Naive thymus-derived CD4-positive, alpha-beta T cell (primary cell): Measurements from ENCODE around the gene CTXN2. TPM values are rescaled to one million over a fixed set of nuclear protein-coding genes. Genes with fewer than 3 reads are reported as not detected.

Source experiments
- ATAC-seq: fragments of 150-1000 bp; cut with Tn5 transposase; 2 replicates; pipeline ENCODE4 v1.10.0; 2021; ENCODE audit warnings: mild to moderate bottlenecking, moderate library complexity
- CTCF ChIA-PET: fragments of 350-600 bp; sonication (Branson Sonifier 250); formaldehyde crosslinking; loops from one replicate; lab custom pipeline; 2021; ENCODE audit warnings: antibody characterized with exemption; lab: Charles Lee
- POLR2A ChIA-PET: fragments of 350-600 bp; sonication (Branson Sonifier 250); formaldehyde crosslinking; loops from one replicate; lab custom pipeline; 2021; ENCODE audit warnings: antibody characterized with exemption, inconsistent platforms; lab: Charles Lee
- DNase-seq, 9 donors: peaks; one replicate each; pipeline versions ENCODE4 v3.0.0 to v3.0.0-alpha.2; 2020 to 2022; ENCODE audit warnings: mixed read lengths in 1 of 9
- H3K27ac ChIP-seq: one replicate; pipeline ENCODE4 v1.7.0; 2013; ENCODE audit warnings: mild to moderate bottlenecking, low read depth, low read length, moderate library complexity
- H3K27me3 ChIP-seq, 2 donors: one replicate each; pipeline ENCODE4 v1.7.0; 2013; ENCODE audit warnings: low read length in 2 of 2, mild to moderate bottlenecking in 2 of 2, moderate library complexity in 2 of 2; ENCODE audit not compliant: control insufficient read depth in 2 of 2, insufficient read depth in 2 of 2
- H3K36me3 ChIP-seq, 3 experiments: 1 replicate in 2 of 3; 2 replicates in 1 of 3; pipeline ENCODE4 v1.7.0; 2013; ENCODE audit warnings: low read length in 3 of 3, mild to moderate bottlenecking in 3 of 3, moderate library complexity in 1 of 3; ENCODE audit not compliant: insufficient read depth in 3 of 3, control insufficient read depth in 2 of 3
- H3K4me1 ChIP-seq, 2 donors: one replicate each; pipeline ENCODE4 v1.7.0; 2013; ENCODE audit warnings: low read length in 2 of 2, mild to moderate bottlenecking in 2 of 2, moderate library complexity in 1 of 2; ENCODE audit not compliant: control insufficient read depth in 2 of 2, insufficient read depth in 2 of 2
- H3K4me3 ChIP-seq: 2 replicates; pipeline ENCODE4 v1.7.0; 2013; ENCODE audit warnings: mild to moderate bottlenecking, low read length
- H3K9me3 ChIP-seq, 3 experiments: 1 replicate in 2 of 3; 2 replicates in 1 of 3; pipeline ENCODE4 v1.7.0; 2013; ENCODE audit warnings: low read length in 3 of 3; ENCODE audit not compliant: control insufficient read depth in 2 of 3
- H3K27ac Mint-ChIP-seq, 9 donors: one replicate each; pipeline ENCODE4 v1.8.0; 2020 to 2022; ENCODE audit warnings: mixed read lengths in 9 of 9, mild to moderate bottlenecking in 8 of 9, moderate library complexity in 5 of 9, inconsistent platforms in 2 of 9
- H3K27me3 Mint-ChIP-seq, 5 donors: one replicate each; pipeline ENCODE4 v1.8.0; 2021 to 2022; ENCODE audit warnings: mixed read lengths in 5 of 5, mild to moderate bottlenecking in 1 of 5
- H3K36me3 Mint-ChIP-seq, 5 donors: one replicate each; pipeline ENCODE4 v1.8.0; 2020 to 2022; ENCODE audit warnings: mixed read lengths in 5 of 5, mild to moderate bottlenecking in 3 of 5, inconsistent platforms in 1 of 5
- H3K4me1 Mint-ChIP-seq, 7 donors: one replicate each; pipeline ENCODE4 v1.8.0; 2020 to 2022; ENCODE audit warnings: mixed read lengths in 7 of 7, mild to moderate bottlenecking in 3 of 7, inconsistent platforms in 1 of 7
- H3K4me3 Mint-ChIP-seq, 10 donors: one replicate each; pipeline ENCODE4 v1.8.0; 2020 to 2022; ENCODE audit warnings: mild to moderate bottlenecking in 10 of 10, mixed read lengths in 10 of 10, moderate library complexity in 6 of 10, inconsistent platforms in 2 of 10
- H3K9me3 Mint-ChIP-seq, 11 donors: one replicate each; pipeline ENCODE4 v1.8.0; 2020 to 2022; ENCODE audit warnings: mixed read lengths in 11 of 11, mild to moderate bottlenecking in 4 of 11, inconsistent platforms in 1 of 11, moderate library complexity in 1 of 11
- intact Hi-C, 2 donors: fragments of 100-400 bp; cut with micrococcal nuclease; formaldehyde crosslinking; loops; one replicate each; pipeline ENCODE4 v1.15.1; 2023
- polyA plus RNA-seq, 2 donors: library from polyadenylated mRNA; unstranded; fragments of 300-500 nt; fragmentation: Illumina TruSeq; gene quantifications; one replicate each; pipeline ENCODE4 v1.2.3, GENCODE V29; 2021
- total RNA-seq, 6 experiments: library from RNA in 5 of 6; stranded (reverse) in 5 of 6; gene quantifications; 1 replicate in 5 of 6; 2 replicates in 1 of 6; pipeline ENCODE4 v1.2.3 and lab custom pipeline; 2021 to 2026

CTXN2 gene
- total and polyA plus RNA-seq, 7 experiments from 2014 or later, result not detected

GRCh38 chr15:48177766-48178647 lies 13.5 kb upstream of the CTXN2 start, which contains the start of gene MYEF2:
MYEF2 (minus strand) TSS chr15:48178295; CDS start chr15:48178237, 58 bp downstream.
- Mint-ChIP-seq H3K4me3 (peak within 1 kb of the TSS; percentile 89 to 96 (median 92)), H3K27me3 (peaks cover 20 to 28% (median 23%) of the 10 kb centered on the region in 5 donors), H3K27ac (peak within 1 kb of the TSS; percentile 63 to 96 (median 87)), H3K36me3 (peaks cover 0 to 13% (median 8%) of the 10 kb centered on the region in 5 donors), H3K9me3 (peaks cover 0 to 13% (median 2%) of the 10 kb centered on the region in 11 donors), H3K4me1 (peaks cover 8 to 35% (median 16%) of the 10 kb centered on the region in 7 donors)
- H3K4me3 ChIP-seq, result peak within 1 kb of the TSS; percentile 68
- no peaks in the 10 kb centered on the region for H3K36me3 ChIP-seq
- DNase-seq (peak; percentile 35 to 70 (median 60)), ATAC-seq (peak; percentile 80)
- intact Hi-C loops, result loop anchor here in 1 of 2 donors (5.0 kb wide), 2 partner anchors 154 to 1444 kb away; partner anchors contain the start of genes DTWD1, DUT and FAM227B
- H3K27me3 ChIP-seq, result no peaks in the 10 kb centered on the region
- no peaks in the 10 kb centered on the region for H3K4me1 ChIP-seq
- POLR2A ChIA-PET, result interaction anchor here (0.6 kb wide), 1 partner anchor 65 kb away, joined by 3 read pairs; no protein-coding TSS in a partner anchor
- CTCF ChIA-PET, result no interaction called here
- peak within 1 kb of the TSS; percentile 65 for H3K27ac ChIP-seq
- no peaks in the 10 kb centered on the region for H3K9me3 ChIP-seq

GRCh38 chr15:48178648-48178931 lies 12.9 kb upstream of the CTXN2 start:
- Mint-ChIP-seq H3K36me3 (peaks cover 0 to 9% (median 2%) of the 10 kb centered on the region in 5 donors), H3K4me3 (peak overlapping the region; percentile 31 to 92 (median 68)), H3K27ac (no peak overlapping the region), H3K4me1 (peaks cover 8 to 29% (median 16%) of the 10 kb centered on the region in 7 donors), H3K9me3 (peaks cover 0 to 7% (median 0%) of the 10 kb centered on the region in 11 donors), H3K27me3 (peaks cover 21 to 28% (median 26%) of the 10 kb centered on the region in 5 donors)
- ChIA-PET CTCF (no interaction called here), POLR2A (no interaction called here)
- no peak for ATAC-seq
- DNase-seq, result no peak
- peak overlapping the region; percentile 68 for H3K4me3 ChIP-seq
- H3K4me1 ChIP-seq, result no peaks in the 10 kb centered on the region
- intact Hi-C loops, result loop anchor here in 1 of 2 donors (5.0 kb wide), 2 partner anchors 154 to 1444 kb away; partner anchors contain the start of genes DTWD1, DUT and FAM227B
- H3K36me3 ChIP-seq, result no peaks in the 10 kb centered on the region
- no peaks in the 10 kb centered on the region for H3K9me3 ChIP-seq
- no peaks in the 10 kb centered on the region for H3K27me3 ChIP-seq
- H3K27ac ChIP-seq, result no peak overlapping the region

GRCh38 chr15:48182749-48183148 lies 8.7 kb upstream of the CTXN2 start:
- CTCF ChIA-PET, result no interaction called here
- H3K27me3 Mint-ChIP-seq, result peaks cover 27 to 53% (median 36%) of the 10 kb centered on the region in 5 donors

GRCh38 chr15:48185529-48185928 lies 5.9 kb upstream of the CTXN2 start:
- H3K27me3 ChIP-seq, result no peaks in the 10 kb centered on the region
- ChIA-PET CTCF (no interaction called here), POLR2A (no interaction called here)
- H3K9me3 ChIP-seq, result no peaks in the 10 kb centered on the region
- no peak for ATAC-seq
- H3K4me3 Mint-ChIP-seq, result no peak overlapping the region
- no peak overlapping the region for H3K4me3 ChIP-seq
- peaks cover 0 to 2% (median 0%) of the 10 kb centered on the region in 7 donors for H3K4me1 Mint-ChIP-seq
- H3K36me3 Mint-ChIP-seq, result no peaks in the 10 kb centered on the region
- no peak for DNase-seq
- no peak overlapping the region for H3K27ac ChIP-seq
- H3K27ac Mint-ChIP-seq, result no peak overlapping the region
- H3K4me1 ChIP-seq, result no peaks in the 10 kb centered on the region
- intact Hi-C loops, result no loop called here
- H3K36me3 ChIP-seq, result no peaks in the 10 kb centered on the region
- H3K9me3 Mint-ChIP-seq, result peaks cover 0 to 3% (median 0%) of the 10 kb centered on the region in 11 donors
- H3K27me3 Mint-ChIP-seq, result peaks cover 25 to 54% (median 40%) of the 10 kb centered on the region in 5 donors

More at GRCh38 chr15:48182749-48183148, 8.7 kb upstream of the CTXN2 start:
- POLR2A ChIA-PET, result no interaction called here
- ATAC-seq, result no peak
- no peaks in the 10 kb centered on the region for H3K36me3 Mint-ChIP-seq
- H3K4me1 Mint-ChIP-seq, result peaks cover 0 to 2% (median 0%) of the 10 kb centered on the region in 7 donors
- H3K27ac Mint-ChIP-seq, result no peak overlapping the region
- H3K4me3 ChIP-seq, result no peak overlapping the region
- no peaks in the 10 kb centered on the region for H3K9me3 ChIP-seq
- H3K9me3 Mint-ChIP-seq, result peaks cover 0 to 3% (median 0%) of the 10 kb centered on the region in 11 donors
- no peak for DNase-seq
- no peaks in the 10 kb centered on the region for H3K36me3 ChIP-seq
- H3K4me1 ChIP-seq, result no peaks in the 10 kb centered on the region
- no peaks in the 10 kb centered on the region for H3K27me3 ChIP-seq
- H3K4me3 Mint-ChIP-seq, result no peak overlapping the region
- H3K27ac ChIP-seq, result no peak overlapping the region
- intact Hi-C loops, result no loop called here

- intact Hi-C loops, result no loop called here
- no peak overlapping the region for H3K27ac Mint-ChIP-seq
- ChIA-PET POLR2A (no interaction called here), CTCF (no interaction called here)
- H3K27me3 Mint-ChIP-seq, result peaks cover 29 to 61% (median 41%) of the 10 kb centered on the region in 5 donors
- ATAC-seq, result no peak
- H3K9me3 ChIP-seq, result no peaks in the 10 kb centered on the region
- no peak for DNase-seq
- H3K27me3 ChIP-seq, result no peaks in the 10 kb centered on the region
- H3K36me3 ChIP-seq, result no peaks in the 10 kb centered on the region
- no peaks in the 10 kb centered on the region for H3K4me1 ChIP-seq
- peaks cover 0 to 2% (median 0%) of the 10 kb centered on the region in 7 donors for H3K4me1 Mint-ChIP-seq
- H3K27ac ChIP-seq, result no peak overlapping the region
- no peaks in the 10 kb centered on the region for H3K36me3 Mint-ChIP-seq
- H3K4me3 Mint-ChIP-seq, result no peak overlapping the region
- no peak overlapping the region for H3K4me3 ChIP-seq
- peaks cover 0 to 5% (median 3%) of the 10 kb centered on the region in 11 donors for H3K9me3 Mint-ChIP-seq
Measured at GRCh38 chr15:48186271-48186670, 5.2 kb upstream of the CTXN2 start.

- intact Hi-C loops, result loop anchor here in 1 of 2 donors (5.0 kb wide), 1 partner anchor 696 kb away; no protein-coding TSS in a partner anchor
- Histone ChIP-seq H3K36me3 (no peaks in the 10 kb centered on the region), H3K4me3 (no peak overlapping the region), H3K27me3 (peaks cover 0 to 6% of the 10 kb centered on the region in 2 donors), H3K4me1 (no peaks in the 10 kb centered on the region), H3K27ac (no peak overlapping the region), H3K9me3 (no peaks in the 10 kb centered on the region)
- H3K4me1 Mint-ChIP-seq, result peaks cover 0 to 5% (median 0%) of the 10 kb centered on the region in 7 donors
- H3K36me3 Mint-ChIP-seq, result no peaks in the 10 kb centered on the region
- ChIA-PET CTCF (no interaction called here), POLR2A (no interaction called here)
- DNase-seq, result peak in 5 of 9 donors; percentile 4 to 52 (median 11)
- ATAC-seq, result no peak
- peaks cover 31 to 66% (median 55%) of the 10 kb centered on the region in 5 donors for H3K27me3 Mint-ChIP-seq
- peak overlapping the region in 2 of 10 donors; percentile 4 to 26 for H3K4me3 Mint-ChIP-seq
- H3K27ac Mint-ChIP-seq, result no peak overlapping the region
- peaks cover 1 to 14% (median 4%) of the 10 kb centered on the region in 11 donors for H3K9me3 Mint-ChIP-seq
Measured at GRCh38 chr15:48190932-48191573, 412 bp upstream of the CTXN2 start.
